Peyer's patch (tissue), 4 donors: ENCODE data around the gene RTN4IP1. TPM values are rescaled to one million over a fixed set of nuclear protein-coding genes. Genes with fewer than 3 reads are reported as not detected.

Experiments used
- DNase-seq, 3 donors: peaks; one replicate each; pipeline ENCODE4 v3.0.0-alpha.2; 2017 to 2019
- H3K27ac ChIP-seq, 4 donors: fragments of 200-600 bp; sonication (generic); one replicate each; pipeline ENCODE4 v1.5.1; 2016 to 2019
- H3K27me3 ChIP-seq, 2 donors: fragments of 200-600 bp; sonication (generic); one replicate each; pipeline ENCODE4 v1.5.1; 2019
- H3K36me3 ChIP-seq, 3 donors: fragments of 200-600 bp; sonication (generic); one replicate each; pipeline ENCODE4 v1.5.1; 2016 to 2019
- H3K4me1 ChIP-seq, 4 donors: fragments of 200-600 bp; sonication (generic); one replicate each; pipeline ENCODE4 v1.5.1; 2016 to 2019
- H3K4me3 ChIP-seq, 4 donors: fragments of 200-600 bp; sonication (generic); 1 replicate in 3 of 4; 2 replicates in 1 of 4; pipeline ENCODE4 v1.5.1; 2016 to 2019; ENCODE audit warnings: mild to moderate bottlenecking in 1 of 4
- H3K9me3 ChIP-seq, 4 donors: fragments of 200-600 bp; sonication (generic); one replicate each; pipeline ENCODE4 v1.5.1; 2016 to 2019; ENCODE audit warnings: mild to moderate bottlenecking in 1 of 4
- CTCF ChIP-seq, 6 experiments: fragments of 450-650 bp in 4 of 6; fragments of 200-600 bp in 2 of 6; sonication (generic) in 1 of 6; IDR thresholded peaks; one replicate each; pipeline ENCODE4 v1.5.1; 2017 to 2019; ENCODE audit warnings: antibody characterized with exemption in 6 of 6, mild to moderate bottlenecking in 3 of 6, moderate library complexity in 1 of 6
- POLR2A ChIP-seq, 2 donors: fragments of 450-650 bp; IDR thresholded peaks; one replicate each; pipeline ENCODE4 v1.5.1; 2017; ENCODE audit warnings: antibody characterized with exemption in 2 of 2, mild to moderate bottlenecking in 2 of 2, moderate library complexity in 2 of 2
- small RNA-seq, 2 donors: library from RNA; depleted of rRNA; stranded (forward); fragments of <200 nt; gene quantifications; one replicate each; pipeline ENCODE3, GENCODE V24; 2016
- total RNA-seq, 4 donors: library from RNA; depleted of rRNA; stranded (reverse); fragments of >200 nt; gene quantifications; one replicate each; pipeline ENCODE4 v1.1.0, GENCODE V29; 2016

RTN4IP1 gene
- total RNA-seq, 4 donors from 2014 or later = 4.1 to 6.3 (median 5.1) TPM

GRCh38 chr6:106525107-106525881 is 104.0 kb downstream of the RTN4IP1 start:
- H3K4me1 ChIP-seq = peaks cover 0 to 17% (median 6%) of the 10 kb centered on the region in 4 donors
- no peak for TF ChIP-seq CTCF (IDR thresholded peaks at IDR 0.05)
- no peak for TF ChIP-seq POLR2A (IDR thresholded peaks at IDR 0.05)
- no peak for DNase-seq
- H3K4me3 ChIP-seq = peak overlapping the region in 3 of 4 donors; percentile 1 to 43 (median 23)
- peaks cover 0 to 15% (median 0%) of the 10 kb centered on the region in 3 donors for H3K36me3 ChIP-seq
- H3K9me3 ChIP-seq = no peaks in the 10 kb centered on the region
- no peaks in the 10 kb centered on the region for H3K27me3 ChIP-seq
- peak overlapping the region; percentile 57 to 94 (median 84) for H3K27ac ChIP-seq

- Histone ChIP-seq H3K4me1 (peaks cover 0 to 17% (median 8%) of the 10 kb centered on the region in 4 donors), H3K36me3 (peaks cover 0 to 7% (median 0%) of the 10 kb centered on the region in 3 donors), H3K4me3 (peak overlapping the region; percentile 24 to 40 (median 31)), H3K27ac (peak overlapping the region; percentile 67 to 94 (median 84)), H3K9me3 (no peaks in the 10 kb centered on the region), H3K27me3 (no peaks in the 10 kb centered on the region)
- no peak for DNase-seq
- TF ChIP-seq CTCF (IDR thresholded peaks at IDR 0.05) (no peak), POLR2A (IDR thresholded peaks at IDR 0.05) (no peak)
These were observed 106.6 kb downstream of the RTN4IP1 start for GRCh38 chr6:106522562-106523250.

Small RNA genes within 50 kb of the gene (small RNA-seq; reads per million reads assigned to genes)
- 0 reads per million in 2 donors for gene RNU6-527P

Other genes starting within 250 kb of the RTN4IP1 start
- gene QRSL1, start 80 bp upstream of the RTN4IP1 start, total RNA-seq = 10 to 100 TPM in 3 of 4 donors, 1 to 10 TPM in 1; 8.2 to 19.8 (median 12.8) TPM